ENCODE data around the gene VIPR1.
"Not testable (repeated sequence)": the region's sequence is repeated elsewhere in the genome, so short reads cannot be mapped to it uniquely, and the experiment has no call there.

VIPR1 gene

DNA sequence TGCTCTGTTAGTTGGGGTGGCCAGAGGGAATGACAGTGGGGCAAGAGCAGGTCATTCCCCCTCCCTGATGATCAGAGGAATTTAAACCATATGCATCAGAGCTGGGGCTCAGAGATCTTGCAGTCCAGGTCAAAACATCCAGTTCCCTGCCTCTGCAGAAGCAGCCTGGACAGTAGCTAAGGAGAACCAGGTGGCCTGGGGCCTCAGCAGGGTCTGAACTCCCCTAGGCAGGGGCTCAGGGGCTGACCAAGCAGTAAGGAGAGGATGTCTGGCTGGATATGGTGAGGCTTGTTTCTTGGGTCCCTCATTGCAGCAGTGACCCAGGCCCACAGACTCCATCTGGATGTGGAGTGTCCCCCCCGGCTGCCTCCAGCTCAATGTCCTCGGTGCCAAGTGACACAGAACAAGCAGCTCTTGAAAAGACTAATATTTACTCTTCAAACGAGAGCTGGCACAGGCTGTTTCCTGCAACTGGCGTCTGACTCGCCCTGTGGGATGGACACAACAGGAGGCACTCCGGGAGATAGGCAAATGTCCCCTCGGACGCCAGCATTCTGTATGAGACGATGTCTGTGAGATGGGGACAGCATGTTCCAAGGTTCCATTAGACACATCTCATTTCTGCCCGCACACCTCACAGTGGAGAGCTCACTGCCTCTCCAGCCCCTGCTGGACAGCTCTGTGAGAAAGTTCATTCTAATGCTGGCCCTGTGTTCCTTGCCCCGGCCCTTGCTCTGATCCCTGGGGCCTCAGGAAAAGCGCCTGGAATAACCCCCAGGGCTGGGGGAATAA, 42.2 kb downstream of the VIPR1 start:
- H3K4me1 ChIP-seq (ENCODE audit: insufficient read depth, low read length) = no peaks in the 10 kb centered on the region
- H3K27ac ChIP-seq (ENCODE audit: low read length) = no peak overlapping the region
- H3K27me3 ChIP-seq (ENCODE audit: insufficient read depth, low read length) = no peaks in the 10 kb centered on the region
- H3K36me3 ChIP-seq (ENCODE audit: insufficient read depth, low read depth, low read length) = 0 out of 2 replicates have a peak, but pooled peaks cover 9% of the 10 kb centered on the region
- no peak overlapping the region for H3K4me3 ChIP-seq (ENCODE audit: low read length)
- no peak overlapping the region for H3K9ac ChIP-seq (ENCODE audit: low read depth, low read length)
- H3K9me3 ChIP-seq (ENCODE audit: insufficient read depth, low read depth, low read length) = no peaks in the 10 kb centered on the region

DNA sequence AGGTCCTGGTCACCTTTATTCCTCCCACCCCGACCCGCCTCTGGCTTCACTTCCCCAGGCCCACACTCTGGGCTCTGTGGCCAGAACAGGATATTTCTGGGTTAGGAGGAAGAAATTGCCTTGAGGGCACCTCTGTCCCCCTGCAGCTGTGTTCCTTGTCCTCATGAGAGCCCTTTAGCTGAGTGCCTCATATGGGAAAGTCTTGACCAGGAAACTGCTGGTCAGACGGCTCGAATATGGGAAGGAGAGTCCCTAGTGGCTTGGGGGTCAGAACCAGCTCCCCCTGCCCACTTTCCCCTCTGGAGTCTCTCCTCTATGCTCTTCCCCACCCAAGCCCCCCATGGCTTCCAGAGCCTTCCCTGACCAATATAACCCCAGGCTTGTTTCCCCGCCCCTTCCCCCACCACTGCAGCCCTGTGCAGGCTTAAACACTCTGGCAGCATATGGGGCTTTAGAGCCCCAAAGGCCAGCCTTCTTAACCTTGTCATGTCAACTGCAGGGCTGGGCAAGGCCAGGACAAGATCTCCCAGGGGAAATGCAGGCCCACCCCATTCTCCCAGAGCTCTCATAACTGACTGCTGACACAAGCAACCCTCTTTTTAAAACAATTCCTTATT, 42.9 kb downstream of the VIPR1 start:
- no peak overlapping the region for H3K27ac ChIP-seq (ENCODE audit: low read length)
- H3K9ac ChIP-seq (ENCODE audit: low read depth, low read length) = no peak overlapping the region
- peaks cover 15% of the 10 kb centered on the region; the same call in 1 of the 2 replicates for H3K36me3 ChIP-seq (ENCODE audit: insufficient read depth, low read depth, low read length)
- no peaks in the 10 kb centered on the region for H3K27me3 ChIP-seq (ENCODE audit: insufficient read depth, low read length)
- H3K4me1 ChIP-seq (ENCODE audit: insufficient read depth, low read length) = no peaks in the 10 kb centered on the region
- H3K4me3 ChIP-seq (ENCODE audit: low read length) = no peak overlapping the region
- H3K9me3 ChIP-seq (ENCODE audit: insufficient read depth, low read depth, low read length) = no peaks in the 10 kb centered on the region

DNA sequence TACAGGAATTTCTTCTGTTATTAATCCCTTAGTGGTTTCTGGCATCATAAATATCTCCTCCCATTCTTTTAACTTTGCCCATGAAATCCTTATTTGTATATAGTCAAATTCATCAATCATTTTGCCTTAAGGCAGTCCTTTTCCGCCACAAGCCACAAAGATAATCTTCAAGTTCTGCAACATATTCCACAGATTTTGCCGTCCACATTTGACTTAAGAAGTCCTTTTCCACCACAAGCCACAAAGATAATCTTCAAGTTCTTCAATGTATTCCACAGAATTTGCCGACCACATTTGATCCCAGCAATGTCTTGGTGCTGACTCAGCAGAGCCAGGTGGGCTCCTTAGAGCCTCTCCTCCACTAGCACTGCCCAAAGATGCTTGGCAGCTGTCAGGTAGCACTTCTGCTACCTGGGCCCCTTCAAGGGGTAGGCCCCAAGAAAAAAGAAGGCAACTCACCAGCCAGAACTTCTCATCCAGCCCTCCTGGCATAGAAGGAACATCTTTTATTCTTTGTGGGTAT, 44.3 kb downstream of the VIPR1 start:
- Histone ChIP-seq H3K27ac (ENCODE audit: low read length) (no peak overlapping the region), H3K4me3 (ENCODE audit: low read length) (no peak overlapping the region), H3K9ac (ENCODE audit: low read depth, low read length) (no peak overlapping the region), H3K27me3 (ENCODE audit: insufficient read depth, low read length) (no peaks in the 10 kb centered on the region), H3K9me3 (ENCODE audit: insufficient read depth, low read depth, low read length) (no peaks in the 10 kb centered on the region), H3K36me3 (ENCODE audit: insufficient read depth, low read depth, low read length) (peaks cover 27% of the 10 kb centered on the region), H3K4me1 (ENCODE audit: insufficient read depth, low read length) (no peaks in the 10 kb centered on the region)

DNA sequence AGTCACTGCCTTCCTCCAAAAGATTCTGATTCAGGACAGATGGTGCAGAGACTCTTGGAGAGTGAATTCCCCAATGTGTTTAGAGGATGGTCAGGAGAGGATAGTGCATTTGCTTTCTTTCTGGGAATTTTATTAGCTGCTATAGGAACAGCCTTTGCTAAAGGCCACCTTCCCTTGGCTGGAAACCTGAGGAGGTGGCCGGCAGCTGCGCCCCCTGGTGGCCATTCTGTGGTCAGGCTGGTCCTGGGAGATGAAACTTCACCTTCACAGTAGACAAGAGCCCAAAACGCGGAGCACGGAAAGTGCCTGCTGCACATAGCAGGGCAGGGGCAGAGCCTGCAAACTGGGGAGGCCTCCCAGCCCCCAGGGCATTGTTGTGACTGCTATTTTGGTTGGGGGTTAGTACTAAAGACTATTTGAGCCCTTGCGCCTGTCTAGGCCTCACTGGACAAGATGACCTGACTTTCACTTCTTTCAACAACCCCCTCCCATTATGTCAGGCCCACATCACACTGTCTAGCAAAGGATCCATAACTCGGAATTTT, 45.0 kb downstream of the VIPR1 start:
- peaks cover 34% of the 10 kb centered on the region for H3K36me3 ChIP-seq (ENCODE audit: insufficient read depth, low read depth, low read length)
- no peaks in the 10 kb centered on the region for H3K9me3 ChIP-seq (ENCODE audit: insufficient read depth, low read depth, low read length)
- no peak overlapping the region for H3K27ac ChIP-seq (ENCODE audit: low read length)
- no peaks in the 10 kb centered on the region for H3K27me3 ChIP-seq (ENCODE audit: insufficient read depth, low read length)
- H3K4me3 ChIP-seq (ENCODE audit: low read length) = no peak overlapping the region
- H3K9ac ChIP-seq (ENCODE audit: low read depth, low read length) = no peak overlapping the region
- no peaks in the 10 kb centered on the region for H3K4me1 ChIP-seq (ENCODE audit: insufficient read depth, low read length)

DNA sequence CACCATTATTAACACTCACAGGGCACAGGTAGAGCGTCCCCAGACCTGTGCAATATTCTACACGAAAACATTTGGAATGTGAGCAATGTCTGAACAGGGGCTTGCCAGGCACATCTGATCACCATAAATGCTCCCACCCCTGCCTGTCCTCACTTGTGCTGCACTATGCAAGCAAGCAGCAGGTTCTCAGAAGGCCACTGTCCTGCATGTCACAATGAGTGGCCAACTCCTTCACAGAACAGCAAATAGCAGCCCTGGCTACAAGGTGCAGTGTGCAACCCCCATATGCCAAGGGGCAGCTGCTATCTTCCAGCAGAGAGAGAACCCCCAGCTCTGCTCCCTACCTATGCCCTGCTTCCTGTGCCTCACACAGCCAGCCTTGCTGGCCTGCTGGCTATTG, 46.7 kb downstream of the VIPR1 start:
- no peak overlapping the region for H3K27ac ChIP-seq (ENCODE audit: low read length)
- H3K4me3 ChIP-seq (ENCODE audit: low read length) = no peak overlapping the region
- H3K9me3 ChIP-seq (ENCODE audit: insufficient read depth, low read depth, low read length) = no peaks in the 10 kb centered on the region

DNA sequence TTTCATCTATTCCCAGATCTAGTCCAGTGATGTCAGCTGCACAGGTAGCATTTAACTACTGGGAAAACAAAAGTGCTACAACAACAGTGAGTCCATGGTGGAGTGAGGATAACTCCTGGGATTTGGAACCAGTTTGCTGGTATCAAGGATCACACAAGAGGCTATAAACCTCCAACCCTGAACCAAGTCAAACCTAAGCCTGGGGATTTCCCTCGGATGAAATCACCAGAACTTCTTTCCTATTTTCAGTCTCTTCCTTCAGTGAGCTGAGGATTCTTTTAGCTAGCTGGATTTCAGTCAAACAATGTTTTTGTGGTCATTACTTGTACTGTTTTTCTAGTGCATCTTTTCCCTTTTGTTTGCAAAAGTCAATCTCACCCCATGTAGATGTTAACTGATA, 47.8 kb downstream of the VIPR1 start:
- Histone ChIP-seq H3K4me1 (ENCODE audit: insufficient read depth, low read length) (no peaks in the 10 kb centered on the region), H3K27ac (ENCODE audit: low read length) (no peak overlapping the region), H3K36me3 (ENCODE audit: insufficient read depth, low read depth, low read length) (peaks cover 59% of the 10 kb centered on the region)

More for the DNA sequence above, 46.7 kb downstream of the VIPR1 start:
- no peaks in the 10 kb centered on the region for H3K4me1 ChIP-seq (ENCODE audit: insufficient read depth, low read length)
- no peak overlapping the region for H3K9ac ChIP-seq (ENCODE audit: low read depth, low read length)
- no peaks in the 10 kb centered on the region for H3K27me3 ChIP-seq (ENCODE audit: insufficient read depth, low read length)
- H3K36me3 ChIP-seq (ENCODE audit: insufficient read depth, low read depth, low read length) = peaks cover 50% of the 10 kb centered on the region

DNA sequence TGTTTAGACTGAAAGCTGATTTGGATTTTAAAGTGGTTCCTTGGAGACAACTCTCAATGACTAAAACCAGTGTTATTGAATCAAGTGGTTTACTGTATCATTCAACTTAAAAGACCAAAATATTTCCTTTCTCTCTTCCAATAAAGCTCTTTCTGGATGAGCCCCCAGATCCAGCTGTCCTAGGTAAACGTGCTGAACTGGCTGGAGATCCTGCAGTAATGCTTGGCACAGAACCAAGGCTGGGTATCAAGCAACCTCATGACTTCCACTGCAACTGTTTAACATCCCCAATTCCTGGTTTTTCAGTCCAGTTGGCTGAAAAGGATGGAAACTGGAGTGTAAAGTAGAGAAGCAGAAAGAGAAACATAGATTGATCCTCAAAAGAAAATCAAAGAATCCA, 50.4 kb downstream of the VIPR1 start:
- no peak overlapping the region for H3K9ac ChIP-seq (ENCODE audit: low read depth, low read length)
- no peak overlapping the region for H3K4me3 ChIP-seq (ENCODE audit: low read length)
- no peaks in the 10 kb centered on the region for H3K27me3 ChIP-seq (ENCODE audit: insufficient read depth, low read length)
- H3K27ac ChIP-seq (ENCODE audit: low read length) = no peak overlapping the region
- H3K9me3 ChIP-seq (ENCODE audit: insufficient read depth, low read depth, low read length) = no peaks in the 10 kb centered on the region
- H3K4me1 ChIP-seq (ENCODE audit: insufficient read depth, low read length) = no peaks in the 10 kb centered on the region
- H3K36me3 ChIP-seq (ENCODE audit: insufficient read depth, low read depth, low read length) = peaks cover 83% of the 10 kb centered on the region

More for the DNA sequence above, 47.8 kb downstream of the VIPR1 start:
- H3K4me3 ChIP-seq (ENCODE audit: low read length) = no peak overlapping the region
- no peak overlapping the region for H3K9ac ChIP-seq (ENCODE audit: low read depth, low read length)
- no peaks in the 10 kb centered on the region for H3K9me3 ChIP-seq (ENCODE audit: insufficient read depth, low read depth, low read length)
- no peaks in the 10 kb centered on the region for H3K27me3 ChIP-seq (ENCODE audit: insufficient read depth, low read length)

DNA sequence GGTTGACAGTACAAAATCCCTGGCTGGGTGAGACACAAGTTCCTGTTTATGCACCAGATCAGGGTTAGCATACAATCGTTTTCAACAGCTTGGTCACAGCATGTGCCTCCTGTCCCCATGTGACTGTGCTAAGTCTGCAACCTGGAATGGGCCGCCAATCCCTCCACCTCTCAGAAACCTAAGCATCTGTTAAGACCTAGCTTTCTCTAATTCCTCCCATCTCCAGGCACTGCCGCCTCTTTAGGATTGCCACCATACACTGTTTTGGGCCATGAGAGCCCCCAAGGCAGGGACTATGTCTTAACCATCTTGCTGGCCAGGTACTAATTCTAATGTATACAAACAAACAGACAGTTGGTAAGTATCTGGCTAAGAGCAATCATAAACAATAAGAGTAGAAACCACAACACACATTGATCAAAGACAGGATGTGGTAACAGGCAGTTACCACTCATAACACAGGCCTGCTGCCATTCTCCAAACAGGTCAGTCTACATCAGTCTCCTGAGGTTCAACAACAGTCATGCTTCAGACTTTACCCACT, 53.7 kb downstream of the VIPR1 start:
- H3K36me3 ChIP-seq (ENCODE audit: insufficient read depth, low read depth, low read length) = peaks cover 90% of the 10 kb centered on the region
- H3K27ac ChIP-seq (ENCODE audit: low read length) = no peak overlapping the region
- no peak overlapping the region for H3K4me3 ChIP-seq (ENCODE audit: low read length)
- H3K9ac ChIP-seq (ENCODE audit: low read depth, low read length) = no peak overlapping the region
- H3K4me1 ChIP-seq (ENCODE audit: insufficient read depth, low read length) = no peaks in the 10 kb centered on the region
- H3K9me3 ChIP-seq (ENCODE audit: insufficient read depth, low read depth, low read length) = no peaks in the 10 kb centered on the region
- no peaks in the 10 kb centered on the region for H3K27me3 ChIP-seq (ENCODE audit: insufficient read depth, low read length)

DNA sequence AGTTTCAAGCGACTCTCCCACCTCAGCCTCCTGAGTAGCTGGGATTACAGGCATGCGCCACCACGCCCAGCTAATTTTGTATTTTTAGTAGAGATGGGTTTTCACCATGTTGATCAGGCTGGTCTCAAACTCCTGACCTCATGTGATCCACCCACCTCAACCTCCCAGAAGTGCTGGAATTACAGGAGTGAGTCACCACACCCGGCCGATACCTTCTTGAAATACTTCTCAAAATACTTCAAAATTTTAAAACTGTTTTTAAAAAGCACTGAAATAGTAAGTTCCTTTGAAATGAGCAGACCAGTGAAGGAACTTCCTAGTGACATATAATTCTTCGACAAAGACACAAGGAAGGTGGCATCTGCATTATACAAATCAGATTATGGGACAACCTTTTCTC, 54.4 kb downstream of the VIPR1 start:
- H3K27ac ChIP-seq (ENCODE audit: low read length); H3K27me3 ChIP-seq (ENCODE audit: insufficient read depth, low read length); H3K9me3 ChIP-seq (ENCODE audit: insufficient read depth, low read depth, low read length); H3K4me3 ChIP-seq (ENCODE audit: low read length); H3K4me1 ChIP-seq (ENCODE audit: insufficient read depth, low read length); H3K9ac ChIP-seq (ENCODE audit: low read depth, low read length): not testable (repeated sequence)
- peaks cover 90% of the 10 kb centered on the region for H3K36me3 ChIP-seq (ENCODE audit: insufficient read depth, low read depth, low read length)

DNA sequence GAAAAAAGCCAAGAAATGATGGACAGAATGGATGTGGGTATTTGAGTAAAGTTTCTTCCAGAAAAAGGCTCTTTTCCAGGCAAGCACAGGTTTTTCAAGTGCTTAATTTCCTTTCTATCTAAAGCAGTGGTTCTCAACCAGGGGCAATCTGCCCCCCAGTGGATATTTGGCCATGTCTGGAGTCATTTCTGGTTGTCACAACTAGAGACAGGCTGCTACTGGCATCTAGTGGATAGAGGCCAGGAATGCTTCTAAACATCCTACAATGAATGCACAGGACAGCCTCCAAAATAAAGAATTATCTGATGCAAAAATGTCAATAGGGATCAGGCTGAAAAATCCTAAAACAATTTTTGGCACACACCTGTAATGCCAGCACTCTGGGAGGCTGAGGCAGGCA, 55.4 kb downstream of the VIPR1 start:
- Histone ChIP-seq H3K4me1 (ENCODE audit: insufficient read depth, low read length) (no peaks in the 10 kb centered on the region), H3K4me3 (ENCODE audit: low read length) (no peak overlapping the region), H3K36me3 (ENCODE audit: insufficient read depth, low read depth, low read length) (peaks cover 89% of the 10 kb centered on the region), H3K9ac (ENCODE audit: low read depth, low read length) (no peak overlapping the region), H3K27me3 (ENCODE audit: insufficient read depth, low read length) (no peaks in the 10 kb centered on the region), H3K9me3 (ENCODE audit: insufficient read depth, low read depth, low read length) (no peaks in the 10 kb centered on the region), H3K27ac (ENCODE audit: low read length) (no peak overlapping the region)

DNA sequence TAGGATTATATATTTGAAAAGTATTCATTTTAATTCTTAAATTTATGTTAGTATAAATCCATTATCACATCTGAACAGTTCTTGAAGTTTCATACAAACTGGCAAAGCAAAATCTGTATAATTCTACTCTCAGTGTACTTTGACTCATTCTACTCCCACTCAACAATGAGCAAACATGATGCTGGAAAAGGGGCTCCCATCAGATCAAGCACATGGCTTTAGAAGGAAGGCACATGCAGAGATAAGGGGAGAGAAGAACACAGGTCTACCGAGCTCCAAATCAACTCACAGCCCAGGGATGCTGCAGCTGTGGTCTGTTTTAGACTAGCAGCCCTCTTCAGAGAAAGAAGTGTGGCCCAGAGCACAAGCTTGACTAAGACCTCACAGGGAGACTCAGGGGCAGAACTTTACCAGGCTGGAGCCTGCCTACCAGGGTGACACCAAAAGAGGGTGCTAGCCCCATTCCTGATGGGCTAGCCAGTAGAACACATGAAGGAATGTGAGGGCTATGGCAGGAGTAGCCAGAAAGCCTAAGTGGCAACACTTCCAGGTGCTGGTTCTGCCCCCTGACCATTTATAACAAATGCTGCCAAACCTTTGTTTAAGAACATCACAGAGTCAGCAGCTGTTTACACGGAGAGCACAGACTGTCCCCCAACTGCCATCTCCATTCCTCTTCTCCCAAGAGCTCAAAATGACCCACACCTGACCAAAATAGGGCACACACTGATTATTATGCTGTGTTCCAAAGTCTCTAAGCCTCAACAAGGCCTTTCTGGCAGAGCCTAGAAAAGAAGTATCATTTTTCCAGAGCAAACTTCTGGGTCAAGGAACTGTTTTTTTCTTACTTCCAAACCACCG, 59.8 kb downstream of the VIPR1 start:
- Histone ChIP-seq H3K27me3 (ENCODE audit: insufficient read depth, low read length) (no peaks in the 10 kb centered on the region), H3K4me1 (ENCODE audit: insufficient read depth, low read length) (no peaks in the 10 kb centered on the region), H3K4me3 (ENCODE audit: low read length) (no peak overlapping the region), H3K9me3 (ENCODE audit: insufficient read depth, low read depth, low read length) (no peaks in the 10 kb centered on the region), H3K27ac (ENCODE audit: low read length) (no peak overlapping the region), H3K36me3 (ENCODE audit: insufficient read depth, low read depth, low read length) (peaks cover 88% of the 10 kb centered on the region), H3K9ac (ENCODE audit: low read depth, low read length) (no peak overlapping the region)
